Loucy (cell line): ENCODE results near the gene LIN37.

Source experiments
- EZH2phosphoT487 ChIP-seq: fragments of 200-600 bp; IDR thresholded peaks from 2 replicates; pipeline ENCODE4 v1.6.1; 2018; ENCODE audit warnings: antibody characterized with exemption, mild to moderate bottlenecking, moderate library complexity, borderline replicate concordance
- TF ChIP-seq, protein P1 (sequence below): fragments of 200-600 bp; sonication (generic); conservative IDR thresholded peaks from 2 replicates; pipeline ENCODE4 v1.5.1; 2014; ENCODE audit warnings: mild to moderate bottlenecking, antibody characterized with exemption, low read length

- TF ChIP-seq, protein P1, sequence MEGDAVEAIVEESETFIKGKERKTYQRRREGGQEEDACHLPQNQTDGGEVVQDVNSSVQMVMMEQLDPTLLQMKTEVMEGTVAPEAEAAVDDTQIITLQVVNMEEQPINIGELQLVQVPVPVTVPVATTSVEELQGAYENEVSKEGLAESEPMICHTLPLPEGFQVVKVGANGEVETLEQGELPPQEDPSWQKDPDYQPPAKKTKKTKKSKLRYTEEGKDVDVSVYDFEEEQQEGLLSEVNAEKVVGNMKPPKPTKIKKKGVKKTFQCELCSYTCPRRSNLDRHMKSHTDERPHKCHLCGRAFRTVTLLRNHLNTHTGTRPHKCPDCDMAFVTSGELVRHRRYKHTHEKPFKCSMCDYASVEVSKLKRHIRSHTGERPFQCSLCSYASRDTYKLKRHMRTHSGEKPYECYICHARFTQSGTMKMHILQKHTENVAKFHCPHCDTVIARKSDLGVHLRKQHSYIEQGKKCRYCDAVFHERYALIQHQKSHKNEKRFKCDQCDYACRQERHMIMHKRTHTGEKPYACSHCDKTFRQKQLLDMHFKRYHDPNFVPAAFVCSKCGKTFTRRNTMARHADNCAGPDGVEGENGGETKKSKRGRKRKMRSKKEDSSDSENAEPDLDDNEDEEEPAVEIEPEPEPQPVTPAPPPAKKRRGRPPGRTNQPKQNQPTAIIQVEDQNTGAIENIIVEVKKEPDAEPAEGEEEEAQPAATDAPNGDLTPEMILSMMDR = no peak
- no peak for TF ChIP-seq EZH2phosphoT487
Observed at GRCh38 chr19:35750167-35750566, 1.8 kb downstream of the LIN37 start.
